CD8-positive, alpha-beta memory T cell (primary cell): ENCODE results near the gene ZNF334. TPM values are rescaled to one million over a fixed set of nuclear protein-coding genes. Genes with fewer than 3 reads are reported as not detected.

Experiments
- CTCF ChIA-PET: fragments of 350-600 bp; sonication (Branson Sonifier 250); formaldehyde crosslinking; loops from one replicate; lab custom pipeline; 2021; ENCODE audit warnings: antibody characterized with exemption; lab: Charles Lee
- POLR2A ChIA-PET: fragments of 350-600 bp; sonication (Branson Sonifier 250); formaldehyde crosslinking; loops from one replicate; lab custom pipeline; 2021; ENCODE audit warnings: antibody characterized with exemption; lab: Charles Lee
- DNase-seq, 5 donors: peaks; one replicate each; pipeline versions ENCODE4 v3.0.0 to v3.0.0-alpha.2; 2020 to 2022; ENCODE audit warnings: mixed read lengths in 1 of 5
- H3K27ac ChIP-seq: one replicate; pipeline ENCODE4 v1.7.0; 2013; ENCODE audit warnings: low read depth, mild to moderate bottlenecking, low read length, moderate library complexity
- H3K27me3 ChIP-seq: 2 replicates; pipeline ENCODE4 v1.7.0; 2013; ENCODE audit warnings: low read length, mild to moderate bottlenecking; ENCODE audit not compliant: insufficient read depth, poor library complexity, severe bottlenecking
- H3K36me3 ChIP-seq: 2 replicates; pipeline ENCODE4 v1.7.0; 2013; ENCODE audit warnings: mild to moderate bottlenecking, low read length, moderate library complexity; ENCODE audit not compliant: insufficient read depth
- H3K4me1 ChIP-seq: 2 replicates; pipeline ENCODE4 v1.7.0; 2013; ENCODE audit warnings: mild to moderate bottlenecking, low read length, moderate library complexity; ENCODE audit not compliant: insufficient read depth
- H3K4me3 ChIP-seq: 2 replicates; pipeline ENCODE4 v1.7.0; 2013; ENCODE audit warnings: mild to moderate bottlenecking, low read length
- H3K9me3 ChIP-seq: 2 replicates; pipeline ENCODE4 v1.7.0; 2013; ENCODE audit warnings: mild to moderate bottlenecking, low read length
- H3K27ac Mint-ChIP-seq, 8 donors: one replicate each; pipeline ENCODE4 v1.8.0; 2020 to 2021; ENCODE audit warnings: mixed read lengths in 8 of 8, mild to moderate bottlenecking in 6 of 8, inconsistent platforms in 3 of 8, moderate library complexity in 3 of 8
- H3K27me3 Mint-ChIP-seq, 2 donors: one replicate each; pipeline ENCODE4 v1.8.0; 2020 to 2021; ENCODE audit warnings: mixed read lengths in 2 of 2, mild to moderate bottlenecking in 1 of 2, moderate library complexity in 1 of 2
- H3K36me3 Mint-ChIP-seq, 3 donors: one replicate each; pipeline ENCODE4 v1.8.0; 2020 to 2021; ENCODE audit warnings: mixed read lengths in 3 of 3, inconsistent platforms in 1 of 3, mild to moderate bottlenecking in 1 of 3
- H3K4me1 Mint-ChIP-seq, 3 donors: one replicate each; pipeline ENCODE4 v1.8.0; 2020 to 2021; ENCODE audit warnings: mixed read lengths in 3 of 3, inconsistent platforms in 1 of 3, mild to moderate bottlenecking in 1 of 3
- H3K4me3 Mint-ChIP-seq, 7 donors: one replicate each; pipeline ENCODE4 v1.8.0; 2020 to 2021; ENCODE audit warnings: mixed read lengths in 7 of 7, mild to moderate bottlenecking in 6 of 7, moderate library complexity in 4 of 7, inconsistent platforms in 2 of 7
- H3K9me3 Mint-ChIP-seq, 5 donors: one replicate each; pipeline ENCODE4 v1.8.0; 2020 to 2022; ENCODE audit warnings: mixed read lengths in 5 of 5, mild to moderate bottlenecking in 3 of 5, moderate library complexity in 2 of 5, inconsistent platforms in 1 of 5
- polyA plus RNA-seq: library from polyadenylated mRNA; unstranded; fragments of 300-500 nt; fragmentation: Illumina TruSeq; gene quantifications from one replicate; pipeline ENCODE4 v1.2.3, GENCODE V29; 2021
- total RNA-seq, 2 experiments: library from RNA; stranded (reverse); gene quantifications; one replicate each; pipeline ENCODE4 v1.2.3, GENCODE V29; 2021

Gene ZNF334
- total and polyA plus RNA-seq, 3 experiments from 2014 or later = 1.3 to 1.4 TPM; not detected in 1

GRCh38 chr20:46555370-46555956 is 42.1 kb upstream of the ZNF334 start:
- Histone ChIP-seq H3K4me1 (peaks cover 14% of the 10 kb centered on the region), H3K9me3 (no peaks in the 10 kb centered on the region), H3K27me3 (no peaks in the 10 kb centered on the region), H3K27ac (no peak overlapping the region), H3K36me3 (no peaks in the 10 kb centered on the region), H3K4me3 (no peak overlapping the region)
- ChIA-PET POLR2A (no interaction called here), CTCF (no interaction called here)
- H3K4me1 Mint-ChIP-seq = peaks cover 21 to 32% (median 28%) of the 10 kb centered on the region in 3 donors
- no peak for DNase-seq
- no peak overlapping the region for H3K4me3 Mint-ChIP-seq
- H3K27ac Mint-ChIP-seq = no peak overlapping the region
- no peaks in the 10 kb centered on the region for H3K36me3 Mint-ChIP-seq
- H3K27me3 Mint-ChIP-seq = peaks cover 0 to 1% of the 10 kb centered on the region in 2 donors
- H3K9me3 Mint-ChIP-seq = no peaks in the 10 kb centered on the region

DNA sequence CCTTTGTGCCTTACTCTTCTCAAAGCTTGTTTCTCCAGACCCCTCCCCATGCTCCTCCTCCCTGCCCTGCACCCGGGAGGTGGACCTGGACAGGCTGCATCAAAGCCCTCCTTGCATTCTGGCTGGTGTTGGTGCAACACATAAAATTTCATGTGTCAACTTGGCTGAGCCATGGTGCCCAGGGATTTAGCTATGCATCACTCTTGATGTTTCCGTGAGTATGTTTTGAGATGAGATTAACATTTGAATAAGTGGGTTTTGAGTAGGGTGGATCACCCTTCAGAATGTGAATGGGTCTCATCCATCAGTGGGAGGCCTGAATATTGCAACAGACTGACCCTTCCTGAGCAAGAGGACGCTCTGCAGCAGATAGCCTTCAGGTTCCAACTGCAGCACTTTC is 41.5 kb upstream of the ZNF334 start:
- Histone ChIP-seq H3K9me3 (no peaks in the 10 kb centered on the region), H3K27me3 (no peaks in the 10 kb centered on the region), H3K27ac (no peak overlapping the region), H3K4me1 (peaks cover 14% of the 10 kb centered on the region), H3K4me3 (no peak overlapping the region), H3K36me3 (no peaks in the 10 kb centered on the region)
- no peak for DNase-seq
- Mint-ChIP-seq H3K4me3 (no peak overlapping the region), H3K36me3 (no peaks in the 10 kb centered on the region), H3K9me3 (no peaks in the 10 kb centered on the region), H3K4me1 (peaks cover 19 to 28% (median 26%) of the 10 kb centered on the region in 3 donors), H3K27me3 (peaks cover 0 to 1% of the 10 kb centered on the region in 2 donors), H3K27ac (no peak overlapping the region)
- POLR2A ChIA-PET = no interaction called here
- CTCF ChIA-PET = no interaction called here

- POLR2A ChIA-PET = no interaction called here
- peaks cover 19 to 28% (median 26%) of the 10 kb centered on the region in 3 donors for H3K4me1 Mint-ChIP-seq
- Histone ChIP-seq H3K27me3 (no peaks in the 10 kb centered on the region), H3K9me3 (no peaks in the 10 kb centered on the region), H3K27ac (no peak overlapping the region), H3K36me3 (no peaks in the 10 kb centered on the region), H3K4me1 (peaks cover 14% of the 10 kb centered on the region), H3K4me3 (no peak overlapping the region)
- peak overlapping the region in 1 of 8 donors; percentile 29 for H3K27ac Mint-ChIP-seq
- H3K9me3 Mint-ChIP-seq = no peaks in the 10 kb centered on the region
- H3K27me3 Mint-ChIP-seq = peaks cover 0 to 1% of the 10 kb centered on the region in 2 donors
- no peak for DNase-seq
- CTCF ChIA-PET = no interaction called here
- no peaks in the 10 kb centered on the region for H3K36me3 Mint-ChIP-seq
- H3K4me3 Mint-ChIP-seq = no peak overlapping the region
These were observed 40.6 kb upstream of the ZNF334 start for GRCh38 chr20:46553926-46554325.

DNA sequence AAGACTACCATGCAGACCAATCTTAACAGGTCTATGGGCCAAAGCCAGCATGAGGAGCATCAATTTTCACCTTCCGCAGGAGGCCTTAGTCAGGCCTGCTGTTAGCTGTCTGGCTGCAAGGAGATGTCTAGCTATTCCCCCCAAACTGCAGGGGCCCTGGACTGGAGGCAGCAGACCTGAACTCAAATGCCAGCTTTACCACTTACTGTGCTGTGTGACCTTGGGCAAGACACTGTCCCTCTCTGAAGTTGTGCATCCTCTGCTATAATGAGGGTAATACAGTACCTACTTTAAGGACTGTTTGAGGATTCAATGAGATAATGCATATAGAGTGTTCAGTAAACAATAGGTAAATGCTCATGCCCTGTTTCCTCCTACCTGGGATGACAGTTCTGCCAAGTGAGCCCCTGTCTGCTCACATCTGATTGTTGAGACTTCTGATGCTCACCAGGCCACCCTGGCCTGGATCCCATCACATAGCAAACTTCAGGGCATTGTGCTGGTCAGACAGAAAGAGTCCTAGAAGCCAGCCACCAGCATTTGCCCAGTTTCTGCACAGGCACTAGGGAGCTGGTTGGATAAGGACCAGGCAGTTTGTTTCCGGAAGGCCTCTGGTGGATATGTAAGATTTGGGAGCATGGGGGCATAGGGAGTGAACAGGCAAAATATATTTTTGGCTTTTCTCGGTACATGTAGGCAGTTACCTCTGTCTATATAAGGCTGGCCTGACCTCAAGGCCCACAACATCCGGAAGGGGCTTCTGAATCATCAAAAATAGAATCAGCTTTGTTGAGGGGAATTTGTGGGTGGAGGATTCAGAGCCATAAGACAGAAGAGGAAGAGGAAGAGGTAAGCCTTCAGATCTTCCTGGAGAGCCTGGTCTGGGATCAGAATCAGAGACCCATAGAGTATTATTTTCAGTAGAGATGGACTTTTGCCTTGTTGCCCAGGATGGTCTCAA is 39.4 kb upstream of the ZNF334 start:
- ChIA-PET CTCF (interaction anchor here (0.7 kb wide), 1 partner anchor 32 kb away, joined by 3 read pairs; no protein-coding TSS in a partner anchor), POLR2A (no interaction called here)
- H3K27me3 ChIP-seq = no peaks in the 10 kb centered on the region
- no peaks in the 10 kb centered on the region for H3K36me3 Mint-ChIP-seq
- H3K27ac ChIP-seq = no peak overlapping the region
- no peaks in the 10 kb centered on the region for H3K9me3 Mint-ChIP-seq
- peak overlapping the region in 6 of 7 donors; percentile 23 to 73 (median 54) for H3K4me3 Mint-ChIP-seq
- H3K4me1 Mint-ChIP-seq = peaks cover 19 to 28% (median 26%) of the 10 kb centered on the region in 3 donors
- H3K27me3 Mint-ChIP-seq = peaks cover 0 to 1% of the 10 kb centered on the region in 2 donors
- H3K27ac Mint-ChIP-seq = peak overlapping the region in 7 of 8 donors; percentile 15 to 74 (median 66)
- no peak overlapping the region for H3K4me3 ChIP-seq
- no peaks in the 10 kb centered on the region for H3K36me3 ChIP-seq
- peak in 3 of 5 donors; percentile 23 to 64 (median 24) for DNase-seq
- no peaks in the 10 kb centered on the region for H3K9me3 ChIP-seq
- H3K4me1 ChIP-seq = peaks cover 14% of the 10 kb centered on the region

GRCh38 chr20:46551522-46552381 is 38.4 kb upstream of the ZNF334 start:
- POLR2A ChIA-PET = no interaction called here
- no peak for DNase-seq
- H3K4me1 ChIP-seq = peaks cover 14% of the 10 kb centered on the region
- Mint-ChIP-seq H3K4me1 (peaks cover 19 to 28% (median 26%) of the 10 kb centered on the region in 3 donors), H3K27ac (peak overlapping the region in 1 of 8 donors; percentile 29), H3K9me3 (no peaks in the 10 kb centered on the region), H3K36me3 (no peaks in the 10 kb centered on the region), H3K4me3 (no peak overlapping the region), H3K27me3 (no peaks in the 10 kb centered on the region)
- H3K9me3 ChIP-seq = no peaks in the 10 kb centered on the region
- H3K36me3 ChIP-seq = no peaks in the 10 kb centered on the region
- CTCF ChIA-PET = interaction anchor here (0.7 to 1.7 kb wide), 2 partner anchors 11 to 31 kb away, joined by 3 to 4 read pairs; no protein-coding TSS in a partner anchor
- H3K27me3 ChIP-seq = no peaks in the 10 kb centered on the region
- no peak overlapping the region for H3K4me3 ChIP-seq
- no peak overlapping the region for H3K27ac ChIP-seq

DNA sequence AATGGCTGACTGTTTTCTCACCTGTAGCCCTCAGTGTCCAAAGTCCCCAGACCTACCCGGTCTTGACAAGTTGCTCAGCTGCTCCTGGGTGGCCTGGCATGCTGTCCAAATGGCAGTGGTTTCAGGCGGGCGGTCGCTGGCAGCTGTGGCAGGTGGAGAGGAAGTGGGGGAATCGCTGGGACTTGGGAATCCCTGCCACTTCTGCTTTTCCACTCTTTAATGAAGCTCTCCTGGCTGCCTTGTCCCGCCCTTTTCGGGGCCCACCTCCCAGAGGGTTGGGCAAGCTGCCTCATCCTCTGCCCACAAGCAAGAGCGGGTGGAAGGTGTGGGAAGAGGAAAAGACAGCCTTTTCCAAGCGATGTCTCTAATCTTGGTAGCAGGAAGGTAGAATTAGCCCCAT is 37.1 kb upstream of the ZNF334 start, which contains the start of gene OCSTAMP:
TSS of gene OCSTAMP (minus strand) at position 194 of the 400 bp plus-strand sequence. CDS start at position 100, 94 bp downstream.
- CTCF ChIA-PET = interaction anchor here (1.7 kb wide), 1 partner anchor 12 kb away, joined by 4 read pairs; no protein-coding TSS in a partner anchor
- Mint-ChIP-seq H3K4me1 (peaks cover 20 to 29% (median 27%) of the 10 kb centered on the region in 3 donors), H3K27ac (no peak within 1 kb of the TSS), H3K4me3 (no peak within 1 kb of the TSS), H3K36me3 (no peaks in the 10 kb centered on the region), H3K9me3 (no peaks in the 10 kb centered on the region), H3K27me3 (no peaks in the 10 kb centered on the region)
- no peak for DNase-seq
- POLR2A ChIA-PET = no interaction called here
- Histone ChIP-seq H3K4me3 (no peak within 1 kb of the TSS), H3K9me3 (no peaks in the 10 kb centered on the region), H3K4me1 (peaks cover 14% of the 10 kb centered on the region), H3K27me3 (no peaks in the 10 kb centered on the region), H3K36me3 (no peaks in the 10 kb centered on the region), H3K27ac (no peak within 1 kb of the TSS)

GRCh38 chr20:46549188-46549972 is 36.0 kb upstream of the ZNF334 start:
- Histone ChIP-seq H3K36me3 (no peaks in the 10 kb centered on the region), H3K27me3 (no peaks in the 10 kb centered on the region), H3K4me1 (peaks cover 14% of the 10 kb centered on the region), H3K27ac (no peak overlapping the region), H3K4me3 (no peak overlapping the region), H3K9me3 (no peaks in the 10 kb centered on the region)
- ChIA-PET CTCF (interaction anchor here (1.7 kb wide), 1 partner anchor 13 kb away, joined by 4 read pairs; no protein-coding TSS in a partner anchor), POLR2A (interaction anchor here (0.6 kb wide), 1 partner anchor 26 kb away, joined by 8 read pairs; no protein-coding TSS in a partner anchor)
- Mint-ChIP-seq H3K36me3 (no peaks in the 10 kb centered on the region), H3K4me3 (no peak overlapping the region), H3K9me3 (no peaks in the 10 kb centered on the region), H3K4me1 (peaks cover 27 to 34% (median 30%) of the 10 kb centered on the region in 3 donors), H3K27me3 (no peaks in the 10 kb centered on the region), H3K27ac (no peak overlapping the region)
- DNase-seq = no peak
